Thyroid gland (tissue), 4 donors: ENCODE measurements around the gene PLXNA4.

ENCODE experiments used
- CTCF ChIP-seq, 6 experiments: fragments of 200-600 bp in 3 of 6; fragments of 450-650 bp in 3 of 6; sonication (generic) in 3 of 6; IDR thresholded peaks; one replicate each; pipeline ENCODE4 v1.5.1; 2016 to 2019; ENCODE audit warnings: antibody characterized with exemption in 6 of 6, mild to moderate bottlenecking in 2 of 6, inconsistent platforms in 1 of 6, moderate library complexity in 1 of 6
- POLR2A ChIP-seq, 2 donors: fragments of 450-650 bp; IDR thresholded peaks; one replicate each; pipeline ENCODE4 v1.6.1; 2017; ENCODE audit warnings: antibody characterized with exemption in 2 of 2, mild to moderate bottlenecking in 2 of 2, moderate library complexity in 1 of 2

- TF ChIP-seq POLR2A (IDR thresholded peaks at IDR 0.05) = no peak
- no peak for TF ChIP-seq CTCF (IDR thresholded peaks at IDR 0.05)
Observed at GRCh38 chr7:132434041-132434440, 142.2 kb downstream of the PLXNA4 start.
